ENCODE data around the gene MARCHF10. TPM values are rescaled to one million over a fixed set of nuclear protein-coding genes. Genes with fewer than 3 reads are reported as not detected.

MARCHF10 gene
- total and polyA plus RNA-seq, 2 of the 13 experiments (the other 11 are each of a cell fraction or from before 2014, with no cell fraction given): not detected

GRCh38 chr17:62800585-62800984 lies 7.5 kb downstream of the MARCHF10 start (continued):
- TF ChIP-seq POLR2AphosphoS5 (IDR thresholded peaks at IDR 0.05; ENCODE audit: low read depth, low read length): no peak
- TF ChIP-seq FUBP1 (CRISPR knock-in tag; IDR thresholded peaks at IDR 0.05; ENCODE audit: borderline replicate concordance): no peak
- no peak for TF ChIP-seq CREB1 (IDR thresholded peaks at IDR 0.05)
- TF ChIP-seq CREB1 (CRISPR knock-in tag; IDR thresholded peaks at IDR 0.05): no peak
- no peak for TF ChIP-seq SP4 (CRISPR knock-in tag; IDR thresholded peaks at IDR 0.05)
- TF ChIP-seq PBX2 (CRISPR knock-in tag; IDR thresholded peaks at IDR 0.05): no peak
- TF ChIP-seq PAWR (CRISPR knock-in tag; IDR thresholded peaks at IDR 0.05; ENCODE audit: borderline replicate concordance): no peak
- no peak for TF ChIP-seq PHF20 (CRISPR knock-in tag; IDR thresholded peaks at IDR 0.05)
- no peak for TF ChIP-seq MBNL3 (CRISPR knock-in tag; conservative IDR thresholded peaks at IDR 0.05)

- no TSS peak for BruUV-seq (replicated peaks)
- Histone ChIP-seq H4K20me1 (ENCODE audit: insufficient read depth, low read length) (no peaks in the 10 kb centered on the region), H3K79me2 (ENCODE audit: insufficient read depth, low read length) (no peaks in the 10 kb centered on the region), H3K27me3 (ENCODE audit: control insufficient read depth in 1 of 2, insufficient read depth in 2 of 2, low read length in 2 of 2) (peaks cover 5 to 58% of the 10 kb centered on the region in 2 experiments; a peak in 4 of 5 replicates), H3K4me1 (ENCODE audit: insufficient read depth, low read length) (no peaks in the 10 kb centered on the region), H3K9ac (ENCODE audit: insufficient read depth, low read depth, low read length) (no peak overlapping the region), H3K36me3 (replicated peaks in 1 of 2; ENCODE audit: control insufficient read depth in 1 of 2, insufficient read depth in 2 of 2, low read length in 2 of 2) (no peaks in the 10 kb centered on the region), H3K4me2 (ENCODE audit: low read depth, low read length) (no peak overlapping the region), H3K4me3 (replicated peaks in 1 of 3; ENCODE audit: insufficient read depth in 1 of 3, low read depth in 2 of 3, low read length in 3 of 3) (no peak overlapping the region), H3K9me3 (ENCODE audit: low read length) (no peaks in the 10 kb centered on the region), H2AFZ (ENCODE audit: low read length) (no peak overlapping the region), H3K27ac (ENCODE audit: extremely low read length, insufficient read depth, low read length) (no peak overlapping the region)
- DNase-seq (ENCODE audit: low spot score) (no peak), ATAC-seq (no peak), FAIRE-seq (no peak)
- POLR2A ChIA-PET: no interaction called here
- in situ Hi-C loops (cut with HindIII; ENCODE audit: extremely low pct_ligation_motif_present, low pct_unique_long_range_greater_than_20kb) (no loop called here), intact Hi-C loops (cut with micrococcal nuclease; ENCODE audit: unreplicated experiment) (no loop called here)
- CTCF ChIA-PET (ENCODE audit: low intra/inter-chr PET ratio, low total read pairs): no interaction called here
- TF ChIP-seq FUBP1 (CRISPR knock-in tag; IDR thresholded peaks at IDR 0.05; ENCODE audit: borderline replicate concordance) (no peak), JUN (CRISPR knock-in tag; IDR thresholded peaks at IDR 0.05) (no peak)
Observed at GRCh38 chr17:62797959-62798358, 10.2 kb downstream of the MARCHF10 start.
